GM23338 (cell line): Measurements from ENCODE around the gene FAXDC2. TPM values are rescaled to one million over a fixed set of nuclear protein-coding genes. Genes with fewer than 3 reads are reported as not detected.

Experiments used
- ATAC-seq: fragments of 200-7000 bp; cut with Tn5 transposase; 3 replicates; pipeline ENCODE4 v1.9.1; 2020
- DNase-seq: peaks from one replicate; pipeline ENCODE4 v3.0.0-alpha.2; 2015; ENCODE audit warnings: low spot score
- H2AFZ ChIP-seq: fragments of 200-600 bp; sonication (generic); 2 replicates; pipeline ENCODE4 v1.8.0; 2016; ENCODE audit warnings: antibody characterized with exemption, mild to moderate bottlenecking, moderate library complexity
- H3F3A ChIP-seq: fragments of 200-600 bp; sonication (generic); replicated peaks from 2 replicates; pipeline ENCODE4 v1.8.0; 2017; ENCODE audit warnings: antibody characterized with exemption, mixed run types, low read depth
- H3K27ac ChIP-seq: fragments of 200-600 bp; sonication (generic); 2 replicates; pipeline ENCODE4 v1.6.1; 2016; ENCODE audit warnings: low read depth
- H3K27me3 ChIP-seq: fragments of 200-600 bp; sonication (generic); 2 replicates; pipeline ENCODE4 v1.8.0; 2016; ENCODE audit warnings: mild to moderate bottlenecking, mixed run types, moderate library complexity; ENCODE audit not compliant: insufficient read depth
- H3K36me3 ChIP-seq: fragments of 200-600 bp; sonication (generic); 2 replicates; pipeline ENCODE4 v1.8.0; 2016; ENCODE audit warnings: mild to moderate bottlenecking; ENCODE audit not compliant: insufficient read depth
- H3K4me1 ChIP-seq: fragments of 200-600 bp; sonication (generic); 2 replicates; pipeline ENCODE4 v1.8.0; 2016; ENCODE audit warnings: mild to moderate bottlenecking, moderate library complexity; ENCODE audit not compliant: insufficient read depth
- H3K4me2 ChIP-seq: fragments of 200-600 bp; sonication (generic); 2 replicates; pipeline ENCODE4 v1.7.1; 2017; ENCODE audit warnings: mixed run types
- H3K4me3 ChIP-seq: fragments of 200-600 bp; sonication (generic); 2 replicates; pipeline ENCODE4 v1.6.1; 2016; ENCODE audit warnings: mixed run types
- H3K79me2 ChIP-seq: fragments of 200-600 bp; sonication (generic); replicated peaks from 2 replicates; pipeline ENCODE4 v1.8.0; 2017; ENCODE audit warnings: mild to moderate bottlenecking; ENCODE audit not compliant: insufficient read depth
- H3K9me2 ChIP-seq: fragments of 200-600 bp; sonication (generic); 2 replicates; pipeline ENCODE4 v1.8.0; 2017; ENCODE audit not compliant: insufficient read depth
- H4K20me1 ChIP-seq: fragments of 200-600 bp; sonication (generic); replicated peaks from 2 replicates; pipeline ENCODE4 v1.8.0; 2017; ENCODE audit warnings: mild to moderate bottlenecking; ENCODE audit not compliant: insufficient read depth
- H3K27ac Mint-ChIP-seq: 2 replicates; pipeline ENCODE4 v1.8.0; 2020; ENCODE audit warnings: inconsistent platforms, mild to moderate bottlenecking, moderate library complexity, mixed read lengths
- H3K27me3 Mint-ChIP-seq: 3 replicates; pipeline ENCODE4 v1.8.0; 2022; ENCODE audit warnings: low read depth, mild to moderate bottlenecking, moderate library complexity, mixed read lengths, inconsistent platforms; ENCODE audit not compliant: insufficient read depth, poor library complexity
- H3K36me3 Mint-ChIP-seq: 3 replicates; pipeline ENCODE4 v1.8.0; 2021; ENCODE audit warnings: low read depth, mild to moderate bottlenecking, inconsistent platforms, moderate library complexity, mixed read lengths
- H3K4me1 Mint-ChIP-seq: 3 replicates; pipeline ENCODE4 v1.8.0; 2020; ENCODE audit warnings: mild to moderate bottlenecking, inconsistent platforms, mixed read lengths
- H3K4me3 Mint-ChIP-seq: 3 replicates; pipeline ENCODE4 v1.8.0; 2021; ENCODE audit warnings: moderate library complexity, mild to moderate bottlenecking, inconsistent platforms, mixed read lengths
- H3K9me3 Mint-ChIP-seq: 3 replicates; pipeline ENCODE4 v1.8.0; 2020; ENCODE audit warnings: moderate library complexity, mild to moderate bottlenecking, inconsistent platforms, mixed read lengths
- CREB1 ChIP-seq: fragments of 250-450 bp; sonication (Bioruptor Pico); IDR thresholded peaks from 2 replicates; pipeline ENCODE4 v1.5.0; 2020; ENCODE audit warnings: low read depth, mild to moderate bottlenecking, moderate library complexity
- CTCF ChIP-seq, 2 experiments: fragments of 200-600 bp in 1 of 2; sonication (generic) in 1 of 2; conservative IDR thresholded peaks; 2 replicates each; pipeline versions ENCODE4 v1.5.1 to v1.6.1; 2016 to 2017; ENCODE audit warnings: antibody characterized with exemption in 2 of 2, low read depth in 2 of 2, mild to moderate bottlenecking in 2 of 2, moderate library complexity in 1 of 2
- EZH2 ChIP-seq: fragments of 200-600 bp; sonication (generic); IDR thresholded peaks from one replicate; pipeline ENCODE4 v1.8.0; 2017; ENCODE audit warnings: antibody characterized with exemption, mild to moderate bottlenecking, low read depth; ENCODE audit not compliant: unreplicated experiment
- EZH2phosphoT487 ChIP-seq: fragments of 200-600 bp; sonication (generic); IDR thresholded peaks from one replicate; pipeline ENCODE4 v1.8.1; 2018; ENCODE audit warnings: antibody characterized with exemption; ENCODE audit not compliant: unreplicated experiment
- JUNB ChIP-seq: IDR thresholded peaks from one replicate; pipeline ENCODE4 v1.6.1; 2016; ENCODE audit warnings: antibody characterized with exemption; ENCODE audit not compliant: unreplicated experiment
- POLR2AphosphoS5 ChIP-seq: IDR thresholded peaks from 2 replicates; pipeline ENCODE4 v1.6.1; 2016; ENCODE audit warnings: antibody characterized with exemption, low read depth
- REST ChIP-seq: IDR thresholded peaks from one replicate; pipeline ENCODE4 v1.6.1; 2018; ENCODE audit warnings: antibody characterized with exemption; ENCODE audit not compliant: unreplicated experiment
- STAT1 ChIP-seq: IDR thresholded peaks from one replicate; pipeline ENCODE4 v1.6.1; 2016; ENCODE audit warnings: antibody characterized with exemption; ENCODE audit not compliant: unreplicated experiment
- ZNF114 ChIP-seq: fragments of 250-450 bp; sonication (Bioruptor Pico); IDR thresholded peaks from 2 replicates; pipeline ENCODE4 v1.5.0; 2020; ENCODE audit warnings: mild to moderate bottlenecking, moderate library complexity
- ZNF331 ChIP-seq: fragments of 250-450 bp; sonication (Bioruptor Pico); IDR thresholded peaks from 2 replicates; pipeline ENCODE4 v1.5.0; 2020; ENCODE audit warnings: low read depth, mild to moderate bottlenecking, moderate library complexity
- polyA plus RNA-seq: library from polyadenylated mRNA; unstranded; fragments of >200 nt; fragmentation: Nextera tagmentation; extraction: Ambion mirVana; gene quantifications from 2 replicates; pipeline ENCODE4 v1.2.1, GENCODE V29; 2016
- total RNA-seq: library from RNA; depleted of rRNA; stranded (reverse); fragments of >200 nt; shearing (Covaris generic); gene quantifications from 2 replicates; pipeline ENCODE4 v1.2.3, GENCODE V29; 2014

FAXDC2 gene
- total and polyA plus RNA-seq, 2 experiments from 2014 or later: 4.0 to 4.6 TPM

- TF ChIP-seq POLR2AphosphoS5 (no peak), CREB1 (CRISPR knock-in tag) (no peak), JUNB (no peak), ZNF114 (CRISPR knock-in tag) (no peak), STAT1 (no peak), EZH2 (no peak), EZH2phosphoT487 (no peak), REST (no peak), ZNF331 (no peak)
These were observed 48.9 kb upstream of the FAXDC2 start (continued) for GRCh38 chr5:154899151-154899816.

DNA sequence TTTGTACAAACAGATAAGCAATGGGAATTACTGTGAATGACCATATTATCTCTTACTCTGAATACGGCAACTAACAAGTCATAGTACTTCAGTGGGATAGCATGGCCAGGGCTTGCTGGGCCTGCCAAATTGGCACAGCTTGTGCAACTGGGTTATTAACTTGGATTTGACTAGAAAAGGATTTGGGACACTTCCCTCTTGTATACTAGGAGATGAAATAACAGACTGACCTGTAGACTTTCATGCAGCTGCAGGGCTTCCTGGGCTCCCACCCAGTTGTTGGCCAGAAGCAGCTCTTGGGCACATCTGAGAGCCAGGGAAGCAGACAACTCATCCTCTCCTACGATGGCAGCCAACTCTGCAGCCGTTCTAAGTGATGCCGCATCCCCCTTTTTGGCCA is 47.8 kb upstream of the FAXDC2 start:
- Mint-ChIP-seq H3K27me3 (no peaks in the 10 kb centered on the region), H3K36me3 (peaks cover 88% of the 10 kb centered on the region), H3K9me3 (no peaks in the 10 kb centered on the region), H3K4me1 (no peaks in the 10 kb centered on the region), H3K4me3 (no peak overlapping the region), H3K27ac (no peak overlapping the region)
- no peaks in the 10 kb centered on the region for H3K27me3 ChIP-seq
- no peak for TF ChIP-seq JUNB
- TF ChIP-seq ZNF114 (CRISPR knock-in tag): no peak
- TF ChIP-seq CTCF (conservative IDR thresholded peaks at IDR 0.05; ENCODE audit: low read depth in 2 of 2): no peak
- no peak for TF ChIP-seq EZH2
- H3K4me1 ChIP-seq: no peaks in the 10 kb centered on the region
- DNase-seq (no peak), ATAC-seq (no peak)
- H3F3A ChIP-seq: no peaks in the 10 kb centered on the region
- H2AFZ ChIP-seq: no peak overlapping the region
- no peaks in the 10 kb centered on the region; the same call in 1 of the 2 replicates for H4K20me1 ChIP-seq
- no peak overlapping the region for H3K27ac ChIP-seq
- H3K36me3 ChIP-seq: peaks cover 77% of the 10 kb centered on the region
- no peaks in the 10 kb centered on the region for H3K79me2 ChIP-seq
- no peak overlapping the region for H3K4me2 ChIP-seq
- no peaks in the 10 kb centered on the region for H3K9me2 ChIP-seq
- H3K4me3 ChIP-seq: no peak overlapping the region
